Stimulated activated CD8-positive, alpha-beta memory T cell treated with anti-CD3 and anti-CD28 coated beads, Interleukin-2, amount 100 ng/mL, for 1 hour (primary cell): Measurements from ENCODE around the gene MME.
"Not testable (repeated sequence)": the region's sequence is repeated elsewhere in the genome, so short reads cannot be mapped to it uniquely, and the experiment has no call there.

ENCODE experiments used
- DNase-seq, 2 donors: peaks; one replicate each; pipeline ENCODE4 v3.0.0-alpha.2; 2020; ENCODE audit warnings: low read depth in 2 of 2

Gene MME

GRCh38 chr3:155192957-155193746 is 113.0 kb downstream of the MME start:
- no peak for DNase-seq

GRCh38 chr3:155193868-155194267 is 113.7 kb downstream of the MME start:
- DNase-seq: no peak

GRCh38 chr3:155194973-155195957 is 115.1 kb downstream of the MME start:
- DNase-seq: no peak

GRCh38 chr3:155196131-155197021 is 116.3 kb downstream of the MME start:
- DNase-seq: no peak

GRCh38 chr3:155197786-155198185 is 117.7 kb downstream of the MME start:
- no peak for DNase-seq

- DNase-seq: no peak
These were observed 122.5 kb downstream of the MME start for GRCh38 chr3:155202626-155203025.

- DNase-seq: no peak
These were observed 124.7 kb downstream of the MME start for GRCh38 chr3:155204851-155205250.

- no peak for DNase-seq
These were observed 128.2 kb downstream of the MME start for GRCh38 chr3:155208183-155208800.

- no peak for DNase-seq
These were observed 130.6 kb downstream of the MME start for GRCh38 chr3:155210736-155211135.

GRCh38 chr3:155211266-155211665 is 131.1 kb downstream of the MME start:
- DNase-seq: no peak

GRCh38 chr3:155211940-155212339 is 131.8 kb downstream of the MME start:
- DNase-seq: no peak

- DNase-seq: not testable (repeated sequence)
These were observed 135.9 kb downstream of the MME start for GRCh38 chr3:155216007-155216406.

GRCh38 chr3:155217591-155217990 is 137.5 kb downstream of the MME start:
- DNase-seq: no peak

GRCh38 chr3:155218462-155218861 is 138.3 kb downstream of the MME start:
- no peak for DNase-seq

- no peak for DNase-seq
These were observed 139.0 kb downstream of the MME start for GRCh38 chr3:155219106-155219505.

- DNase-seq: no peak
These were observed 145.3 kb downstream of the MME start for GRCh38 chr3:155225417-155225816.

GRCh38 chr3:155227141-155227540 is 147.0 kb downstream of the MME start:
- no peak for DNase-seq

- DNase-seq: no peak
These were observed 148.6 kb downstream of the MME start for GRCh38 chr3:155228676-155229075.

GRCh38 chr3:155229086-155229485 is 149.0 kb downstream of the MME start:
- DNase-seq: no peak

- DNase-seq: no peak
These were observed 150.3 kb downstream of the MME start for GRCh38 chr3:155230382-155230781.

- DNase-seq: no peak
These were observed 151.7 kb downstream of the MME start for GRCh38 chr3:155231792-155232191.
